CD4-positive, alpha-beta T cell treated with Interleukin-1 beta for 1 hour (primary cell): Measurements from ENCODE around the gene RPUSD1.
"Not testable (repeated sequence)": the region's sequence is repeated elsewhere in the genome, so short reads cannot be mapped to it uniquely, and the experiment has no call there.

Source experiments
- DNase-seq, 2 donors: peaks; one replicate each; pipeline ENCODE4 v3.0.0-alpha.2; 2020 to 2022

Gene RPUSD1

GRCh38 chr16:781346-782010 is 6.7 kb downstream of the RPUSD1 start:
- DNase-seq, result no peak

DNA sequence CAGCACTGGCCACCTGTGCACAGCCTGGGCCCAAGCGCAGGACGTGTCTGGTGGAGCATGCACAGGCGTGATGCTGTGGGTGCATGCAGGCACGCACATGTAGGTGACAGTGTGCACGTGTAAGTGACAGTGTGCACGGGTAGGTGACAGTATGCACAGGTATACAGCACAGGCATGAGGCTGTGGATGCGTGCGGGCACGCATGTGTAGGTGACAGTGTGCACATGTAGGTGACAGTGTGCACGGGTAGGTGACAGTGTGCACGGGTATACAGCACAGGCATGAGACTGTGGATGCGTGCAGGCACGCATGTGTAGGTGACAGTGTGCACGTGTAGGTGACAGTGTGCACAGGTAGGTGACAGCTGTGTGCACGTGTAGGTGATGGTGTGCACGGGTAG is 7.9 kb downstream of the RPUSD1 start:
- DNase-seq, result no peak

GRCh38 chr16:779561-779960 is 8.6 kb downstream of the RPUSD1 start:
- no peak for DNase-seq

DNA sequence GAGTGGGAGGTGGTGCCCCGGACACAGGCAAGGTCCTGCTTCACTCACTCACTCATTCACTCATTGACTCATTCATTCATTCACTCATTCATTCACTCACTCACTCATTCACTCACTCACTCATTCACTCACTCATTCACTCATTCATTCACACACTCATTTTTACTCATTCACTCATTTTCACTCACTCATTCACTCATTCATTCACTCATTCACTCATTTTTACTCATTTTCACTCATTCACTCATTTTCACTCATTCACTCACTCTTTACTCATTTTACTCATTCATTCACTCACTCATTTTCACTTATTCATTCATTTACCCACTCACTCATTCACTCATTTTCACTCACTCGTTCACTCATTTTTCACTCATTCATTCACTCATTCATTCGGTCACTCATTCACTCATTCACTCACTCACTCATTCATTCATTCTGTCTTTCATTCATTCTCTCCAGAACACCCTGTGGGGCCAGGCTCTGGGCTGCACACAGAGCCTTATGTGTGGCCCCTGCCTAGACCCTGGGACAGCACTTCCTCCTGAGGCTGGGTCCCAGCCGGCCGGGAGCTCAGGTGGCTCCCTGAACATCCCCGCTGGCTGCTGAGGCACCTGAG is 9.2 kb downstream of the RPUSD1 start:
- DNase-seq, result no peak

DNA sequence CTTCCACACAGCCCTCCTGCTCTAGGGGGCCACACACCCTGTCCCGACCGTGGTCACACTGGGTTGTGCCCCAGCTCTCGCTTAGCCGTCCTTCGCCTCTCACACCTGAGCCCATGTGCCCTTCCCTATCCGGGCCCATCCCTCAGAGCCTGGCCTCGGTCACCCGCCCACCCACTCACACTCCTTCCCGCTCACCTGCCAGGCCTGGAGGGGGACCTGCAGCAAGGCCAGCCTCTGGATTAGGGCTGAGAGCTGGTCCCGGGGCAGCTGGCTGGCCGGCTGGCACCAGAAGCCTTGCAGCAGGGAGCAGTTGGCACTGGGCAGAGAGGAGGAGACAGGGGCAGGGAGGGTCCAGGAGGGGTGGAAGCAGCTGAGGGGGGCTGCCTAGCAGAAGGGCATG is 9.7 kb downstream of the RPUSD1 start:
- DNase-seq, result no peak

GRCh38 chr16:777826-778225 is 10.4 kb downstream of the RPUSD1 start:
- no peak for DNase-seq

GRCh38 chr16:776824-777223 is 11.4 kb downstream of the RPUSD1 start:
- DNase-seq, result no peak

DNA sequence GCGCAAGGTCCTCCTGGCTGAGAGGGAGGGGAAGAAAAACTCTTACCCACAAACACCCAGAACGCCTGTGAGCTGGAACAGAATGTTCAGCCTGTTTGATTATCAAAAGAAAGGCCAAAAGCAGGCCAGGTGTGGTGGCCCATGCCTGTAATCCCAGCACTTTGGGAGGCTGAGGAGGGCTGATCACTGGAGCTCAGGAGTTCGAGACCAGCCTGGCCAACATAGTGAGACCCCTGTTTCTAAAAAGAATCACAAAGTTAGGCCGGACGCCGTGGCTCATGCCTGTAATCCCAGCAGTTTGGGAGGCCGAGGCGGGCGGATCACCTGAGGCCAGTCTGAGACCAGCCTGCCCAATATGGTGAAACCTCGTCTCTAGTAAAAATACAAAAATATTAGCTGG is 11.9 kb downstream of the RPUSD1 start:
- DNase-seq, result not testable (repeated sequence)

- DNase-seq, result no peak
These were observed 12.9 kb downstream of the RPUSD1 start for GRCh38 chr16:775236-775796.

DNA sequence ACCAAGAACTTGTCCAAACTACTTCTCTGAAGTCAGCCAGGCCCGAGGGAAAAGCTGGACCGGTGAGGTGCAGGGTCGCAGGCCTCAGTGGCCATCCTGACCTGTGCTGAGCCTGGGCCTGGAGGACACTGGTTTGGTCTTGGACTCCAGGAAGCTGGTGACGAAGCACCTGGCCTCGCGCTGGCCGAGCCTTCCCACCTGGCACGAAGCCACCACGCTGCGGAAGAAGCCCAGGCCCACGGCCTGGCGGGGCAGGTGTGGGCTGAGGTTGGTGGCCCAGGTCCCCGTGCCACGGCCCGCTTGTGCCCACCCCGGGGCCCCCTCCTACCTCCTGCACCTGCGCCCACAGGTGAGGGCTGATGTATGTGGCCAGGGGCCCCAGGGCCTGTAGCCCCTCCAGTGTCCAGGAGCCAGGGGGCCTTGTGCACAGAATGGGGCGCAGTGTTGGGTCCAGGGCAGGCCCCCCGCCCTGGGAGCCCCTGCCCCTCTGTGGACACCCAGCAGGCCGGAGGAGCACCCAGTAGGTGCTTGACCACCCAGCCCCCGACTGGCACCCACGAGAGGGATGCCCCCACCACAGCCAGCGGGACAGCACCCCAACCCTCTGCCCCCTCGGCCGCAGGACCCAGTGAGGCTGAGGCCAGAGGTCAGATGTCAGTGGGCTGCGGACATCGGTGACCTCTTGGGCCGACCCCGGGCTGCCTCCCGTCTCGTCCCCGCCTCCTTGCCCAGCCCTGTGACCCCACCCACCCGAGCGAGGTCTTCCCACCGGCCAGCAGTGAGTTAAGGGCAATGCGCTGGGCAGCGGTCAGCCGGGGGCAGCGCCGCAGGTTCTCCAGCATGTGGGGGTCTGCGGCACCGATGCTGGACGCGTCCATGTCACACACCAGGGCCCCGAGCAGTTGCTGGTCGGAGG is 13.8 kb downstream of the RPUSD1 start:
- no peak for DNase-seq

GRCh38 chr16:772959-773358 is 15.2 kb downstream of the RPUSD1 start:
- DNase-seq, result no peak

- DNase-seq, result no peak
These were observed 17.8 kb downstream of the RPUSD1 start for GRCh38 chr16:770411-770810.

DNA sequence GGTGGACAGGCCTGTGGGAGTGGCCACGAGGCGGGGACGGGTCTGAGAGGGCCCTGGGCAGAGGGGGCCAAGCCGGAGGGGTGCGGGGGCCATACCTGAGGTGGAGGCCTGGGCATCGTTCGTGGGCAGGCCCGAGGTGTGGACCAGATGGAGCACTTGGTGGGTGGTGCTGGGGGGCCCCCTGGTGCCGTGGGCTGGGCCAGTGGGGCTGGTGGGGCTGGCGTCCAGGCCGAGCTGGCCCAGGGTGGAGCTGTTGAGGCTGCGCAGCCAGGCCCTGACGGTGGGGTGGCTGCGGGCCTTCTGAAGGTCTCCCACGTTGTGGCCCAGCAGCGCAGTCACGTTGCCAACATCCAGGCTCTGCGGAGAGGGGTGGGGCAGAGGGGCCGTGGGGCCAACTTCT is 18.2 kb downstream of the RPUSD1 start:
- no peak for DNase-seq

DNA sequence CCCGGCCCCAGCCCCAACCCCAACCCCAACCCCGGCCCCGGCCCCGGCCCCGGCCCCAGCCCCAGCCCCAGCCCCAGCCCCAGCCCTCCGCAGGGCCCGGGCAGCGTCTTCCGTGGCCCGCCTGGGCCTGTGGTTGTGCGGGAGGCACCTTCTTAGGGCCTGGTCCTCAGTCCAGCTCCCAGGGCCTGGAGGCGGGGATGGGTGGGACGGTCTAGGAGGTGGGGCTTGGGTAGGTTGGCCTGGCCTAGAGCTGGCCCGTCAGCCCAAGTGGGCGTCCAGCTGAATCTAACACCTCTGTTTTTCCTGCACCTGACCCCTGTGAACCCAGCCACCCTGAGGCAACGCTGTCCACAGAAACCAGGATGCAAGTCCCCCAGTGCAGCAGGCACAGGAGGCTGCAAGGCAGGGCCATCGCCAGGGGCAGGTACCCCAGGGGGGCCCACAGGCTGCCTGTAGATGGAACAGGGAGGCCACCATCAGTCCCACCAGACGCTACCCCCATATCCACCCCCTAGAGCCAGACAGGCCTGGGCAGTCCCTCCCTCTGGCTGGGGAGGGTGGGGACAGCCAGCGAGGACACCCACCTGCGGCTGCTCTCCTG is 18.9 kb downstream of the RPUSD1 start:
- no peak for DNase-seq

GRCh38 chr16:768428-768827 is 19.8 kb downstream of the RPUSD1 start:
- DNase-seq, result no peak

GRCh38 chr16:767743-768235 is 20.4 kb downstream of the RPUSD1 start:
- no peak for DNase-seq

- no peak for DNase-seq
These were observed 21.2 kb downstream of the RPUSD1 start for GRCh38 chr16:766820-767640.

DNA sequence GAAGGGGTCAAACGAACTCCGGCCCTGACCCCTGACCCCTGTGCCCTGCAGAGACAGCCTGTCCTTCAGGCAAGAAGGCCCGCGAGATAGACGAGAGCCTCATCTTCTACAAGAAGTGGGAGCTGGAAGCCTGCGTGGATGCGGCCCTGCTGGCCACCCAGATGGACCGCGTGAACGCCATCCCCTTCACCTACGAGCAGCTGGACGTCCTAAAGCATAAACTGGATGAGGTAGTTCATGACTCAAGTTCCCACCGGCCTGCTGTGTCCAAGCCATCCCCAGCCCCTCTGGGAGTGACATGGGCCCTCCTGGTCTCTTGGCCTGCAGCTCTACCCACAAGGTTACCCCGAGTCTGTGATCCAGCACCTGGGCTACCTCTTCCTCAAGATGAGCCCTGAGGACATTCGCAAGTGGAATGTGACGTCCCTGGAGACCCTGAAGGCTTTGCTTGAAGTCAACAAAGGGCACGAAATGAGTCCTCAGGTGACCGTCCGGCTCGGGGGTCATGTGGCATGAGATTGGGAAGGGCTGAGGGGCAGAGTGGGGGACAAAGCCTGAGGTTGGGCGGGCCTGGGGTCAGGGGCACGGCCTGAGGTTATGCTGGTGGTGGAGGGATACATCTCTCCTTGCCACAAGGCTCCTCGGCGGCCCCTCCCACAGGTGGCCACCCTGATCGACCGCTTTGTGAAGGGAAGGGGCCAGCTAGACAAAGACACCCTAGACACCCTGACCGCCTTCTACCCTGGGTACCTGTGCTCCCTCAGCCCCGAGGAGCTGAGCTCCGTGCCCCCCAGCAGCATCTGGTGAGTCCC is 22.0 kb downstream of the RPUSD1 start:
- DNase-seq, result no peak

- no peak for DNase-seq
These were observed 22.7 kb downstream of the RPUSD1 start for GRCh38 chr16:765488-765865.

DNA sequence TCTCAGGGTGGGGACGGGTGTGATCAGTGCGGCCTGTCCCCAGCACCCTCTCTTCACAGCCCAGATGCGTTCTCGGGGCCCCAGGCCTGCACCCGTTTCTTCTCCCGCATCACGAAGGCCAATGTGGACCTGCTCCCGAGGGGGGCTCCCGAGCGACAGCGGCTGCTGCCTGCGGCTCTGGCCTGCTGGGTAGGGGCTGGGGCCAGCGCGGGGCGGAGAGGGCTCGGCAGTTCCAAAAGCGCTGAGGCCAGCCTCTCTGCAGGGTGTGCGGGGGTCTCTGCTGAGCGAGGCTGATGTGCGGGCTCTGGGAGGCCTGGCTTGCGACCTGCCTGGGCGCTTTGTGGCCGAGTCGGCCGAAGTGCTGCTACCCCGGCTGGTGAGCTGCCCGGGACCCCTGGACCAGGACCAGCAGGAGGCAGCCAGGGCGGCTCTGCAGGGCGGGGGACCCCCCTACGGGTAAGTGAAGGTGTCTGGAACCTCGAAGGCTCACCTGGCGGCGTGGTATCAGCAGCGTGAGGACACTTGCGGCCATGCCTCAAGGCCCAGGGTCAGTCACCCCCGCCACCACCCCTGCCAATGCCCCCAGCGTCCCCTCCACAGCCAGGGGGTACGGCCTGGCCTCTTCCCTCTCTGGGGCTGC is 23.2 kb downstream of the RPUSD1 start:
- DNase-seq, result no peak
